ENCODE data around the gene CALCOCO1. TPM values are rescaled to one million over a fixed set of nuclear protein-coding genes. Genes with fewer than 3 reads are reported as not detected.

CALCOCO1 gene
- total RNA-seq, 1 donor from 2014 or later, result 101 TPM

DNA sequence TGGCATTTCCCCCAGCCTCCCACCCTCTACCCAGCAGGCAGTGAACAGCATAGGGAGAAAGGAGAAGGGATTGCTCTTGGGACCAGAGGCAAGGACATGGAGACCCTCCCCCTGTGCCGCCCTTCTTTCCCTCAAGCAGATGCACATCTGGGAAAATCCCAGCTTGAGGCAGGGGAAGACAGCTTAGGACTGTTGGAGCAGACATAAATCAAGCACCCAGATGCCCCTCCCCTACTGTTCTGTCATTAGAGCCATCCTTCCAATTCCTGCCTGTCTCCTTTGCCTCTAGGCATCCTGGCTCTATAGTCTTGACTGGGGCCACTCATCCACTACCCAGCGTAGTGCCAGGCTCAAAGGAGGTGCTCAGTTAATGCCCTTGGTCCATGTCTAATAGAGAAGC is 32.0 kb upstream of the CALCOCO1 start:
- DNase-seq (ENCODE audit: low spot score, unreplicated experiment), result no peak

DNA sequence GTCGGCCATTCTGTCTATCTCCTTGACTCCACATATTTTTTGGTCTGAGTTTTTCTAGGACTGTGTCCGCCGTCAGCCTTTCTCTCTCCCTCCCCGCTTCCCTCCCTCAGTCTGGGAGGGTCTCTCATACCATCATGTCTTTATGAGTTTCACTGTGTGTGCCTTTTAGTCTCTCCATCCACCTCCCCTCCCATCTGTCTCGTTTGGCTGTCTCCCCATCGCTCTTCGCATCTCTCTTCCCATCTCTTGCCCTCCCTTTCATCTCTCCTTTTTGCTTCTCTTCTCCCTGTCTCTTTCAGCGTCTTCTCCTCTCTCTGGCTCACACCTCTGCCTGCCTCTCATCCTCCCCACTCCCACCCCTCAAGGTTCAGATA is 31.5 kb upstream of the CALCOCO1 start:
- TF ChIP-seq, protein P1, sequence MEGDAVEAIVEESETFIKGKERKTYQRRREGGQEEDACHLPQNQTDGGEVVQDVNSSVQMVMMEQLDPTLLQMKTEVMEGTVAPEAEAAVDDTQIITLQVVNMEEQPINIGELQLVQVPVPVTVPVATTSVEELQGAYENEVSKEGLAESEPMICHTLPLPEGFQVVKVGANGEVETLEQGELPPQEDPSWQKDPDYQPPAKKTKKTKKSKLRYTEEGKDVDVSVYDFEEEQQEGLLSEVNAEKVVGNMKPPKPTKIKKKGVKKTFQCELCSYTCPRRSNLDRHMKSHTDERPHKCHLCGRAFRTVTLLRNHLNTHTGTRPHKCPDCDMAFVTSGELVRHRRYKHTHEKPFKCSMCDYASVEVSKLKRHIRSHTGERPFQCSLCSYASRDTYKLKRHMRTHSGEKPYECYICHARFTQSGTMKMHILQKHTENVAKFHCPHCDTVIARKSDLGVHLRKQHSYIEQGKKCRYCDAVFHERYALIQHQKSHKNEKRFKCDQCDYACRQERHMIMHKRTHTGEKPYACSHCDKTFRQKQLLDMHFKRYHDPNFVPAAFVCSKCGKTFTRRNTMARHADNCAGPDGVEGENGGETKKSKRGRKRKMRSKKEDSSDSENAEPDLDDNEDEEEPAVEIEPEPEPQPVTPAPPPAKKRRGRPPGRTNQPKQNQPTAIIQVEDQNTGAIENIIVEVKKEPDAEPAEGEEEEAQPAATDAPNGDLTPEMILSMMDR (IDR thresholded peaks at IDR 0.05; ENCODE audit: unreplicated experiment), result no peak
- H3K27me3 Mint-ChIP-seq, result peaks cover 47% of the 10 kb centered on the region
- H3K36me3 Mint-ChIP-seq (ENCODE audit: insufficient read depth), result no peaks in the 10 kb centered on the region
- H3K27ac Mint-ChIP-seq, result no peak overlapping the region
- H3K4me1 Mint-ChIP-seq (ENCODE audit: low read depth), result peaks cover 22% of the 10 kb centered on the region
- H3K4me3 Mint-ChIP-seq (ENCODE audit: low read depth), result no peak overlapping the region
- no peaks in the 10 kb centered on the region for H3K9me3 Mint-ChIP-seq (ENCODE audit: low read depth)
- no peak for DNase-seq (ENCODE audit: low spot score, unreplicated experiment)

More for the DNA sequence above, 32.0 kb upstream of the CALCOCO1 start:
- H3K27ac Mint-ChIP-seq, result no peak overlapping the region
- no peaks in the 10 kb centered on the region for H3K36me3 Mint-ChIP-seq (ENCODE audit: insufficient read depth)
- TF ChIP-seq, protein P1 (IDR thresholded peaks at IDR 0.05; ENCODE audit: unreplicated experiment), result no peak
- H3K4me1 Mint-ChIP-seq (ENCODE audit: low read depth), result peaks cover 22% of the 10 kb centered on the region
- H3K27me3 Mint-ChIP-seq, result peaks cover 50% of the 10 kb centered on the region
- no peak overlapping the region for H3K4me3 Mint-ChIP-seq (ENCODE audit: low read depth)
- no peaks in the 10 kb centered on the region for H3K9me3 Mint-ChIP-seq (ENCODE audit: low read depth)

DNA sequence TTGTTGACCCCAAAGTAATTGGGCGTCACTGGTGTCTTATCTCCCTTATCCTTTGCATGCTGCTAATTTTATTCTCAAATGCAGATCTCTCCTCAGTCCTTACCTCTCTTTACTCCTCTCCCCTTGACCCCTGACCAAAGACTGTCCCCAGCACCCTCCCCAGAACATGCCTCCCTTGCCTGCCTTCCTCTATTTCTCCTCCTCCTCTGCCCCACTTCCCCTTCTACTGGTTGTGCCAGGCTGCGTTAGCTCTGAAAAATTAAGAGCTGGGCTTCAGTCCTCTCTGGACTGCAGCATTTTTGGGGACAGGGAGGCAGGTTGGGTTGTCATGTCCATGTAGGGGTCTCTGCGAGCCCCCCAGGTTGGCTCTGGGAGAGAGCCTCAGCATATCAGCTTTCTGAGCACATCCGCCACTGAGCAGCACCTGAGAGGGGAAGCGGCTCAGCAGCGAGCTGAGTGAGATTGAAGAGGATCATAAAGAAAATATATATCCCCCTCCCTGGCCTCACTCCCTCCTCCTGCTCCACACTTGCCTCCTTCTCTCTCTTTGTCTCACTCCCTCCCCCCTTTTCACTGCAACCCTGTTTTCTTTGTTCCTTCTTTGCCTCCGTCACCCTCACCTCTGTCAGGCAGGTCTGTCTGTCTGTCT is 31.0 kb upstream of the CALCOCO1 start:
- H3K9me3 Mint-ChIP-seq (ENCODE audit: low read depth), result no peaks in the 10 kb centered on the region
- no peak overlapping the region for H3K4me3 Mint-ChIP-seq (ENCODE audit: low read depth)
- H3K27ac Mint-ChIP-seq, result no peak overlapping the region
- H3K4me1 Mint-ChIP-seq (ENCODE audit: low read depth), result peaks cover 22% of the 10 kb centered on the region
- peaks cover 41% of the 10 kb centered on the region for H3K27me3 Mint-ChIP-seq
- TF ChIP-seq, protein P1 (IDR thresholded peaks at IDR 0.05; ENCODE audit: unreplicated experiment), result no peak
- no peak for DNase-seq (ENCODE audit: low spot score, unreplicated experiment)
- no peaks in the 10 kb centered on the region for H3K36me3 Mint-ChIP-seq (ENCODE audit: insufficient read depth)

DNA sequence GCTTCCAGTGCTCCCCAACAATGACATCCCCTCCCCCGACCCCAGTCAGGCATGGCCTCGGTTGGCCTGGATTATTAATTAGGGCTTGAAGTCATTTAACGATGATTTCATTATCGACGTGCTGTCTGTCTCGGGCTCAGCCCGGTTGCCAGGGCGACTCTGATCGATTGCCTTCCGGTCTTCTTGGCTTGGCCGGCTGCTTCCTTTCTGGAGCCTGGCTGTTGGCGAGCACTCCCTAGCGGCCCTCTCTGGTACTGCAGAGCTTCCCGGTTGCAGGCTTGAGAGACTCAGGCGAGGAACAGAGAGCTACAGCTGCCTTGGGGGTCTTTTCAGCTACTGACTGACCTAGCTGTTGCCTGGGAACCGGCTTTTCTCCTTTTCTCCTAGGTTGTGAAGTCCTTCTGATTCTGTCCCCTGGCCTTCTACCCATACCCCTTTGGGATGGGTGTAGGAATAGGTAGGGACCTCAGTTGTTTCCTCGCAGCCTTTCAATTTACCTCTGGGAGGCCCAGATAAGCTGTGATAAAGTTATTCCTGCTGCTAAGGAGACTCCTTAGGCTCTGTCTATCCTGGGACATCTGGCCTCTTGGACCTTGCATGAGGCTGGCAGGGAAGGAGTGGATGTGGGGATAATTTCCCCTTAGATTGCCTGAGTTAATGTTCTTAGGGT is 30.0 kb upstream of the CALCOCO1 start:
- peaks cover 33% of the 10 kb centered on the region for H3K27me3 Mint-ChIP-seq
- DNase-seq (ENCODE audit: low spot score, unreplicated experiment), result peak; percentile 96

DNA sequence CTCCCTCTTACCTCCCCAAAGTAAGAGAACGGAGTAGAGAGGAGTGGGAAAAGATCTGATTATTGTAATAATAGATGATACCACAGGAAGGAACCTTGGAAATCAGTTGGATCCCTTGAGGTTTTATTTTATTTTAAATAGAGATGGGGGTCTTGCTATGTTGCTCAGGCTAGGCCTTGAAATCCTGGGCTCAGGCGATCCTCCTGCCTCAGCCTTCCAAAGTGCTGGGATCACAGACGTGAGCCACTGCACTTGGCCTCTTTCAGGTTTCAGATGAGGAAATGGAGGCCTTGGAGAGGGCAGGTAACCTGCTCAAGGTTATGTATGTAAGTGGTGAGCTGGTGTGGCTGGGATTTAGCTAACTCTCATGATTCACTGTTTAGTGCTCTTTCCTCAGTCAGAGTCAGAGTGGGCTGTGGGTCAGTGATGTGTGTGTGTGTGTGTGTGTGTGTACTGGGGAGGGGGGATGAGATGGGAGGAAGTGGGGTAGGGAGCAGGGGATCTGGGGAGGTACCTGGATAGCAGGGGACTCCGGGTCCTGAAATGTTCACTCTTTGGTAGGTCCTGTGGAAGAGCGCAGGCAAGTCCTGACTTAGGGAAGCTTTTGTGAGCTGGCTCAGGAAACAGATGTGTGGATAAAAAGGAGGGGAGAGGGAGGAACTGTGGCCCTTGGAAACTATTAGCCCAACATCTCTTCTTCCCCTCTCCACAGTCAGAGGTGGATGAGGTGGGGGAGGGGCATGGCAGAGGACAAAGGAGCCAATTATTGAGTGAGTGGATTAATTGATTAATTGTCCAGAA is 29.2 kb upstream of the CALCOCO1 start:
- no peak for DNase-seq (ENCODE audit: low spot score, unreplicated experiment)

More for the DNA sequence above, 30.0 kb upstream of the CALCOCO1 start:
- TF ChIP-seq, protein P1 (IDR thresholded peaks at IDR 0.05; ENCODE audit: unreplicated experiment), result peak; percentile 90
- H3K4me1 Mint-ChIP-seq (ENCODE audit: low read depth), result peaks cover 22% of the 10 kb centered on the region
- peak overlapping the region; percentile 53 for H3K4me3 Mint-ChIP-seq (ENCODE audit: low read depth)
- H3K27ac Mint-ChIP-seq, result peak overlapping the region; percentile 80
- H3K36me3 Mint-ChIP-seq (ENCODE audit: insufficient read depth), result no peaks in the 10 kb centered on the region
- H3K9me3 Mint-ChIP-seq (ENCODE audit: low read depth), result no peaks in the 10 kb centered on the region

More for the DNA sequence above, 29.2 kb upstream of the CALCOCO1 start:
- no peaks in the 10 kb centered on the region for H3K36me3 Mint-ChIP-seq (ENCODE audit: insufficient read depth)
- H3K27me3 Mint-ChIP-seq, result peaks cover 30% of the 10 kb centered on the region
- TF ChIP-seq, protein P1 (IDR thresholded peaks at IDR 0.05; ENCODE audit: unreplicated experiment), result no peak
- H3K9me3 Mint-ChIP-seq (ENCODE audit: low read depth), result no peaks in the 10 kb centered on the region
- H3K4me3 Mint-ChIP-seq (ENCODE audit: low read depth), result peak overlapping the region; percentile 53
- H3K4me1 Mint-ChIP-seq (ENCODE audit: low read depth), result peaks cover 22% of the 10 kb centered on the region
- H3K27ac Mint-ChIP-seq, result peak overlapping the region; percentile 80
